NCI-H524 treated with DMSO at 0.1 percent for 48 hours (cell line): ENCODE results near the gene IL15RA.
"Not testable (repeated sequence)": the region's sequence is repeated elsewhere in the genome, so short reads cannot be mapped to it uniquely, and the experiment has no call there.

Experiments used
- DNase-seq: peaks from one replicate; lab custom pipeline; 2025; lab: John Stamatoyannopoulos, UW

IL15RA gene

DNA sequence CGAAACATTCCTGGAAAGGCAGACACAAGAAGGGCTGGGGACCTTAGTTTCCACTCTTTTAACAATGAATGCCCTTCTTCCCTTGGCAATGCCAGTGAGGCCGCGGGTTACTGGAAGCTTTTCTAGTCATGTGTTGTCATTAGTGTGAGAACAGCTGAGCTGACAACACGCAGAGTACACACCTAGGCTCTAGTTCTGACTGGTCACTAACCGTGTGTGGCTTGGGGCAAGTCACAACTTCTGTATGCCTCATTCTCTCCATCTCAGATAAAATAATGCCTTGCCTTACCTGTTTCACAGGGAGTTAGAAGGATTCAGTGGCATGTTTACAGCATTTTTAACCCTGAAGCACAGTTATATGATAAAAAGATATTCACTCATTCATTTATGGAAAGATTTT, 55.6 kb downstream of the IL15RA start:
- DNase-seq = no peak

DNA sequence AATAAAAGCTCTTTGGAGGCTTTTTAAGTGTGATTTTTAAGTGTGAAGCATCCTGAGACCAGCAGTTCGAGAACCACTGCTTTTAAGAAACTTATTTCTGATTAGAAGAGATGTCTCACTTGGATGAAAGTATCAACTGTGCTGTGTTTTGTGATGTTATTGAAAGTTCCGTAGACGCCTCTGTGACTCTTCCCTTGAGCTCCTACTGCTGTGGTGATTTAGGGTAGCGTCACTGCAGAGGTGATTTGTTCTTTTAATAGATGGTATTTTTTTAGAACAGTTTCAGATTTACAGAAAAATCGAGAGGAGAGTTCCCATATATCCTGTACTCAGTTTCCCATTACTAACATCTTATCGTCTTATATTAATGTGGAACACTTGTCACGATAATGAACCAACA, 57.8 kb downstream of the IL15RA start:
- DNase-seq = no peak

DNA sequence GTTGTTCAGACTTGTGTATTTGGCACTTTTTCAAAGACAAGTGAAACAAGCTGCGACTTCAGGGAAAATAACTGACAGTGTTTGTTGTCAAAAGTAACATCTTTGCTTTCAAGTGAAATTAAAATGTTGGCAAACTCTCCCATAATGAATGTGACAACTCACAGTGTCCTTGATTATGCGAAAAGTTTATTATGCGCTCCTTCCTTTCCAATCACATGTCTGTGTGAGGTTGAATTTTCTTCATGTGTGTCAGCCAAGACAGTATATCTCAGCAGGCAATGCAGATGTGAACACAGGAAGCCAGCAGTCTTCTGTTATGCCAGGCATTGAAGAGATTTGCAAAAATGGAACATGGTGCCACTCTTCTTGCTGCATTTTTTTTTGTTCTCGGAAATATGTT, 58.6 kb downstream of the IL15RA start:
- no peak for DNase-seq

DNA sequence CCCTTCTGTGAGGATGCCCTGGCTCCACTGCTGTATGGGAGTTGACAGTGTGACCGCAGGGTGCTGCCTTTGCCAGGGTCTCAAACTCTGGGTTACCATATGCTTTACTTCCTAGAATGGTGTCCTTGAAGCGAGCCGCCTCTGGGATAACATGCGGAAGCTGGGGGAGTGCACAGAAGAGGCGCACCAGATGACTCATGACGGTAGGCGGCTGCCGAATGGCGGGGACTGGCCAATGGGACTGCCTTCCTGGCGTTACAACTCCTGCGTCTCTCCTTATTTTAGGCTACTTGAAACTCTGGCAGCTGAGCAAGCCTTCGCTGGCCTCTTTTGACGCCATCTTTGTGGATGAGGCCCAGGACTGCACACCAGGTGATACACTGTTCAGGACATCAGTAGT, 60.0 kb downstream of the IL15RA start:
- no peak for DNase-seq

DNA sequence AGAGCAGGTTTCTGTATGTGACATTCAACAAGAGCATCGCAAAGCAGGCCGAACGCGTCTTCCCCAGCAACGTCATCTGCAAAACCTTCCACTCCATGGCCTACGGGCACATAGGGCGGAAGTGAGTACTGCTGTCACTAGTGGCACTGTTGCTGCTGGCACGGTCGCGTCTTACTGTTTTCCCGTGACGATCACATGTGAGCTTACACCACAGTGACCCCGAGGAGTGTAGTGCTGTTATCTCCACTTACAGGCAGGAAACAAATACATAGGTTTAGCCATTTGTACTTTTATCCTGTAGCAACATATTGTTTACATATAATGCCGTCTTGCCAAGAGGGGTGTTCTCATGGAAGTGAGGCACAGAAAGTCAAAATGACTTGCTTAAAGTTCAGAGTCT, 61.9 kb downstream of the IL15RA start:
- no peak for DNase-seq

DNA sequence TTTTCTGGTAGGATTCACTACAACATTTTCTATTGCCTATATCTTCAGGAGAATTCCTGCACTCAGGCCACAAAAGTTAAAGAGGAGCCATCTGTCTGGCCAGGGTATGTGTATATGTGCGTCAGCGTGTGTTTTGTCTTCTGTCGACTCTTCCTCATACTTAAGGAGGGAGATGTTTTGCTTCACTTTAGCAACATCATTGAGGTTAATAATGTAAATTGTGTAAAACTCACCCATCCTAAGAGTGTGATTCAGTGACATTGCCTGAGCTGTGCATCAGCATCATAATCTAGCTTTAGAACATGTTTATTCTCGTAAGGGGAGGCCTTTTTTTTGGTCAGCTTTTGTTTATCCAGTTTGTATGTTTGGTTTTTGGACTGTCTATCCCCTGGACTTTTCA, 63.6 kb downstream of the IL15RA start:
- no peak for DNase-seq

DNA sequence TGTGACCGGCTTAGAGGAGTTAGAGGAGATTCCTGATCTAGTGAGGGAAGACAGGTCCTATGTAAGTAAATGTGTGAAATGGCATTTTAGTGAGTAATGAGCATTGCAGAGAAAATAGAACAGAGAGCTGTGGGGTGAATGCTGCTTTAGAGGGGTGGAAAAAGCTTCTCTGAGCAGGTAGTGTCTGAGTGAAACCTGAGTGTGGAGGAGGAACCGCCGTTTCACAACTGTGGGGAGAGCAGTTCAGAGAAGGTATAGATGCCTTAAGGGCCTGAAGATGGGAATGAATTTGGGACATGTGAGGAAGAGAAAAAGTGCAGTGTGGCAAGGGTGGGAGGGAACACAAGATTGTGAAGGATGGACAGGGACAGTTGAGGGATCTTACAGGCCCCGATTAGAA, 65.7 kb downstream of the IL15RA start:
- no peak for DNase-seq

DNA sequence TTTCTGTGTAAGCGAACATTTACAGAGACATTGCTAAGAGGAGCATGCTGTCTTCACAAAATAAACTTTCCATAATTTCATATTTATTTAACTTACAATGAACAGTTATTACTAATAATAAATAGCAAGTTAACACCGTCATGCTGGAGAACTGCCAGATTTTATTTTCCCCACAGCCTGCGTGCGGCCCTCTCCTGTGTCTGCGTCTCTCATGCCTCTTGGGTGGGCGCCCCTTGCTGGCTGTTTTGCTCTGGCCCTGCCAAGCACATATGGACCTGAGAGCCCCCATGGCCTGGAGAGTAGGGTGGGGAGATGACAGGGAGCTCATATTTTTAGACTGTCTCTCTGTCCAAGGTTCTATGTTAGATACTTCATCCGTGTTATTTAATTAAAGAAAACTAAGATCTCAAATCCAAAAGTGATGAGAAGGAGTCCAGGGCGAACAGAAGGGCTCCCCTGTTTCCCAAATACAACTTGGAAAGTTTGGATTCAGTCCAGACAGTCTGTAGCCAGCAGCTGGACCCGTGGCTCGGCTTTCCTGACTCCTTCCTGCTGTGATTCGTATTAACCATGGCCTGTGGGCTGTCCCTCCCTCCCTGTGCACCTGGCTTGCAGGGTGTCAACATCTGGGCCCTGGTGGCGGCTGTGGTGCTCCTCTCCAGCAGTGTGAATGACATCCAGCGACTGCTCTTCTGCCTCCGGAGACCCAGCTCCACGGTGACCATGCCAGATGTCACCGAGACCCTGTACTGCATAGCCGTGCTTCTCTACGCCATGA, 66.8 kb downstream of the IL15RA start:
- DNase-seq = peak; percentile 36

- not testable (repeated sequence) for DNase-seq
Measured at GRCh38 chr10:5908676-5909075, 68.7 kb downstream of the IL15RA start.

GRCh38 chr10:5906651-5907050, 70.7 kb downstream of the IL15RA start:
- DNase-seq = no peak

- no peak for DNase-seq
Measured at GRCh38 chr10:5905854-5906507, 71.4 kb downstream of the IL15RA start.

DNA sequence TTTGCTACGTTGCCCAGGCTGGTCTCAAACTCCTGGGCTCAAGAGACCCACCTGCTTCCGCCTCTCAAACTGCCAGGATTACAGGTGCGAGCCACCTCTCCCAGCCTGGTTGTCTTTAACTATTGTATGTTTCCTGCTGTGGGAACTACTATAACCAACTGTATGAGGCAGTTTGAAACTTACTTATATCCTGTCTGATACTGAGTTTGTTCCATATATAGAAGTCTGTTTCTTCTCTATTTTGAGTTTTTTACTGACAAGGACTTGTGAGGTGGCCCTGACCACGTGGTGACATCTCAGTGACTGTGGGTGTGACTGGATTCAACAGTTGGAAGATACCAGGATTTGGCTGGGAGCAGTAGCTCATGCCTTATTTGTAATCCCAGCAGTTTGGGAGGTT, 73.1 kb downstream of the IL15RA start:
- DNase-seq = no peak

GRCh38 chr10:5903563-5903962, 73.8 kb downstream of the IL15RA start:
- no peak for DNase-seq

DNA sequence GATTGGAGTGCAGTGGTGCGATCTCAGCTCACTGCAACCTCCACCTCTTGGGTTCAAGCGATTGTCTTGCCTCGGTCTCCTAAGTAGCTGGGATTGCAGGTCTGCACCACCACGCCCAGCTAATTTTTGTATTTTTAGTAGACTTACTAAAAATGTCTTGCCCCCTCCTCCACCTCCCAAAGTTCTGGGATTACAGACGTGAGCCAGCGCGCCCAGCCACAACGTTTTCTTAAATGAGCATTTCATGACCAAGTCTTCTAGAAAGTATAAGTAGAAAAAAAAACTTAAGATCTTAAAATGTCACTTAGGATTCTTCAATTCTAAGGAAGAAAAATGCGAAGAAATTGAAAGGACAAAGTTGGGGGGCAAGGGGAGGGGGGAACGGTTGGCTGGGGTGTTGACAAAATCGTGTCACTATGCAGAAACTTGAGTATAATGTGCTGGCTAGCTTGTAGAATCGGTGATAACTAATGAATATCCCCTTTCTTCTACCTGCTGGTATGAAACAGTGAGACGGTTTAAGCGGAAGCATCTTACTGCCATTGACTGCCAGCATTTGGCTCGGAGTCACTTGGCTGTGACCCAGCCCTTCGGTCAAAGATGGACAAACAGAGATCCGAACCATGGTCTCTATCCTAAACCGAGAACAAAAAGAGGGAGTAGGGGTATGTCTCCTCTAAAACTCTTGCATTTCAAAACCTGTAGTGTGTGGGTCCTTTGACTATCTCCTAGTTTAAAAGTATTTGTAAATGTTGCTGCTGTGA, 74.7 kb downstream of the IL15RA start:
- DNase-seq = no peak
